ENCODE measurements around the gene SIPA1. TPM values are rescaled to one million over a fixed set of nuclear protein-coding genes. Genes with fewer than 3 reads are reported as not detected.

SIPA1 gene
- total and polyA plus RNA-seq, 9 of the 15 experiments (the other 6 are each of a cell fraction or from before 2014, with no cell fraction given), result 0.25 to 85.8 (median 16.8) TPM

DNA sequence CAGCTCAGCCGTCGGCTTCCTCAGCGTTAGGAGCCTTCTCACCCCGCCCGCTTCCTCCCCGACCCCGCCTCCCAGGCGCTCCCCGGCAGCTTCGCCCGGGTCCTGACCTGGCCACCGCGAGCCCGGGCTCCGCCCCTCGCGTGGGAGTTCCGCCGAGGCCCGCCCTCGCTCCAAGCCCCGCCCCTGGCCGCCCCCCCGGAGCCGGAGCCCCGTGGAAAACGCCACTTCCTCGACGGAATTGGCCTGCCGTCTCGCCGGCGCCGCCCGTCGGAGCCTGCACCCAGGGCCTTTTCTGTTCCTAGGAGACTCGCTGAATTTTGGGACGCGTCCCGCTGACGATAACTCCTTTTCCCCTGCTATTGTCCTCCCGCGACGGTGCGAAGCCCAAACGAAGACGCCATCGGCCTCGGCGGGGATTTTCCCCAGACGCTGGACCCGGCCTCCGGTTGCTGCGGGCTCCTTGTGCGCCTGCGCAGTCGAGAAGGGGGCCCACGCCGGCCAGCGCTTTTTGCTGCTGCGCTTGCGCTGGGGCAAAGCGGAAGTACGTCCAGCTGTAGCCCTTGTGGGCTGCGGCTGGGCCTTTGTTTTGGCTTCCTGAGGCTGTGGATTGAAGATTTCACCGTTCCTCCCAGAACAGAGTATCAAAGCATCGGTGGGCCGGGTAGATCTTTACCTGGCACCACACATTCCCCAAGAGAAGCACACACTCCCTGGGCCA lies 14.8 kb downstream of the SIPA1 start (continued):
- TF ChIP-seq, protein P1, sequence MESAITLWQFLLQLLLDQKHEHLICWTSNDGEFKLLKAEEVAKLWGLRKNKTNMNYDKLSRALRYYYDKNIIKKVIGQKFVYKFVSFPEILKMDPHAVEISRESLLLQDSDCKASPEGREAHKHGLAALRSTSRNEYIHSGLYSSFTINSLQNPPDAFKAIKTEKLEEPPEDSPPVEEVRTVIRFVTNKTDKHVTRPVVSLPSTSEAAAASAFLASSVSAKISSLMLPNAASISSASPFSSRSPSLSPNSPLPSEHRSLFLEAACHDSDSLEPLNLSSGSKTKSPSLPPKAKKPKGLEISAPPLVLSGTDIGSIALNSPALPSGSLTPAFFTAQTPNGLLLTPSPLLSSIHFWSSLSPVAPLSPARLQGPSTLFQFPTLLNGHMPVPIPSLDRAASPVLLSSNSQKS (CRISPR knock-in tag; IDR thresholded peaks at IDR 0.05), result no peak
- TF ChIP-seq LEF1 (IDR thresholded peaks at IDR 0.05) (peak; percentile 61), POLR2AphosphoS5 (IDR thresholded peaks at IDR 0.05; ENCODE audit: control insufficient read depth, insufficient read depth, low read depth, low read length) (peak; percentile 54; the same call in 1 of the 2 replicates), ATF1 (CRISPR knock-in tag; IDR thresholded peaks at IDR 0.05) (no peak), ATF1 (tag; IDR thresholded peaks at IDR 0.05) (peak; percentile 68), ZNF79 (CRISPR knock-in tag; IDR thresholded peaks at IDR 0.05; ENCODE audit: low read depth) (no peak), POLR2H (tag; IDR thresholded peaks at IDR 0.05; ENCODE audit: low read depth) (peak; percentile 81), ZNF830 (CRISPR knock-in tag; IDR thresholded peaks at IDR 0.05) (0 out of 2 replicates have a peak, but pooled peaks have one; percentile 46), ETV5 (CRISPR knock-in tag; IDR thresholded peaks at IDR 0.05; ENCODE audit: low read depth) (peak; percentile 72), NR4A1 (CRISPR knock-in tag; IDR thresholded peaks at IDR 0.05) (no peak; the same call in 1 of the 2 replicates), NR4A1 (tag; IDR thresholded peaks at IDR 0.05) (no peak), BMI1 (IDR thresholded peaks at IDR 0.05; ENCODE audit: low read length) (no peak), HOXB6 (CRISPR knock-in tag; IDR thresholded peaks at IDR 0.05; ENCODE audit: borderline replicate concordance) (no peak), CSDE1 (IDR thresholded peaks at IDR 0.05) (no peak), RB1 (IDR thresholded peaks at IDR 0.05; ENCODE audit: low read depth) (peak; percentile 44; the same call in 1 of the 2 replicates), SIN3B (IDR thresholded peaks at IDR 0.05; ENCODE audit: low read depth) (peak; percentile 54; the same call in 1 of the 2 replicates), ZFP30 (CRISPR knock-in tag; IDR thresholded peaks at IDR 0.05; ENCODE audit: borderline replicate concordance) (no peak), RFX7 (CRISPR knock-in tag; IDR thresholded peaks at IDR 0.05) (no peak), CXXC5 (CRISPR knock-in tag; IDR thresholded peaks at IDR 0.05) (peak; percentile 82), POLR3A (IDR thresholded peaks at IDR 0.05; ENCODE audit: borderline replicate concordance, extremely low read depth, insufficient read depth, insufficient read length) (no peak), RHOXF2B (CRISPR knock-in tag; conservative IDR thresholded peaks at IDR 0.05) (peak; percentile 85), ZNF280B (CRISPR knock-in tag; IDR thresholded peaks at IDR 0.05) (peak; percentile 3; the same call in 1 of the 2 replicates)
- TF ChIP-seq, protein P2, sequence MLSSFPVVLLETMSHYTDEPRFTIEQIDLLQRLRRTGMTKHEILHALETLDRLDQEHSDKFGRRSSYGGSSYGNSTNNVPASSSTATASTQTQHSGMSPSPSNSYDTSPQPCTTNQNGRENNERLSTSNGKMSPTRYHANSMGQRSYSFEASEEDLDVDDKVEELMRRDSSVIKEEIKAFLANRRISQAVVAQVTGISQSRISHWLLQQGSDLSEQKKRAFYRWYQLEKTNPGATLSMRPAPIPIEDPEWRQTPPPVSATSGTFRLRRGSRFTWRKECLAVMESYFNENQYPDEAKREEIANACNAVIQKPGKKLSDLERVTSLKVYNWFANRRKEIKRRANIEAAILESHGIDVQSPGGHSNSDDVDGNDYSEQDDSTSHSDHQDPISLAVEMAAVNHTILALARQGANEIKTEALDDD (IDR thresholded peaks at IDR 0.05), result no peak
